Fibroblast of the conjunctiva (primary cell): ENCODE measurements around the gene MCF2L2.
A peak's percentile ranks its signal among the peaks of the same experiment; 100 is the strongest.
"Not testable (repeated sequence)": the region's sequence is repeated elsewhere in the genome, so short reads cannot be mapped to it uniquely, and the experiment has no call there.

Experiments
- DNase-seq: peaks from one replicate; pipeline ENCODE4 v3.0.0-alpha.2; 2010; ENCODE audit warnings: low read depth

MCF2L2 gene

DNA sequence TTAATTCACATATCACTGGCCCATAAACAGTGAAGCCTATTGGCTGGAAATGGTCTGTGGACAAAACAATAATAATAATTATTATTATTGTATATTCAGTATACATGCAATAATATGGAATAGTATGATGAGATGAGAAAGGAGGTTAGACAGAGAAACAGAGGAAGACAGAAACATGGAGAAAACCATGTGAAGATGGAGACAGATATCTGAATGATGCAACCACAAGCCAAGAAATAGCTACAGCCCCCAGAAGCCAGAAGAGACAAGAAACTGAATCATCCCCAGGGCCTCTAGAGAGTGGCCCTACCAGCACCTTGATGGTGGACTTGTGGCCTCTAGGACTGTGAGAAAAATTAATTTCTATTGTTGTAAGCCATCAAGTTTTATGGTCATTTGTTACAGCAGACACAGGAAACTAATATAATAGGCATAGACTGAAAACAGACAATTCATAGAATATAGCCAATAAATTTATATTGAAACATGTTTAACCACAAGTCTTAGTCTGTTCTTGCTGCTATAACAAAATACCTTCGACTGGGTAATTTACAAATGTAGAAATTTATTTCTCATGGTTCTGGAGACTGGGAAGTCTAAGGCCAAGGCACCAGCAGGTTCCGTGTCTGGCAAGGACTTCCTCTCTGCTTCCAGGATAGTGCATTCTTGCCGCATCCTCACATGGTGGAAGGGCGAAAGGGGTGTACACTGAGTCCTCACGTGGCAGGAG, 31.6 kb downstream of the MCF2L2 start:
- no peak for DNase-seq

DNA sequence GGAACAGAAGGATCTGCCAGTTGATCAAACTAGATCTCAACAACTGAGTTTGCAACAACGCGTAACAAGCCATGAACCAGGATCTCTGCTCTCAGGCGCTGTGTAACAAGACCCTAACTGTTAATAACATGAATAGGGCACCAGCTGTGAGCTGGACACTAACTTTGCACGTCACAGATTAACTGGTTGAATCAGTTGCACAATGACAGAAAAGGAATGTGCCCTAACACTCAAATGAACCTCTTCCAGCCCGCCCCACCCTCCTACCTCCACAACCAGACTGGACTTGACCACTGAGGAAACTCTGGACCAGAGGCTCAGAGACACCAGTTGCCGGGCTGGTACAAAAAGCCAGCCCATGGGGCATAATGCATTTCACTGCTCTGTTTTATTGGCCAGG, 34.3 kb downstream of the MCF2L2 start:
- DNase-seq = no peak

DNA sequence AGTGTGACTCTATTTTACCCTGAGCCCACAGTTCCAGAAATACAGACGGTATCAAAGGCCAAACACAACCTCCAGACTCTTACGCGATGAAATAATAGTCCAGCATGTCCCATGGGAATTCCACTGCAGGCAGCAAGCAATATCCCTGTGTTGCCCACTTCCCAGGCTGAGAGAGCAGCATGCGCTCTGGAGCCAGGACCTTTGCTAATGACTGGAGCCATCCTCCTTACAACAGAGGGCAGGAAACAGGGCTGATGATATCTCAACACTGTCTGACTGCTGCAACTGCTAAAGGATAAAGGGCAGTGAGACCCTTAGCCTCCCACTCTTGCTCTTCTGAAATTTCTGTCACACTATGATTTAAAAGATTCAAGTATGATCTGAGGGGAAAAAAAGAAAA, 34.8 kb downstream of the MCF2L2 start:
- no peak for DNase-seq

- DNase-seq = no peak
Observed at GRCh38 chr3:183392186-183393034, 36.0 kb downstream of the MCF2L2 start.

- DNase-seq = no peak
Observed at GRCh38 chr3:183391460-183391859, 37.0 kb downstream of the MCF2L2 start.

- DNase-seq = no peak
Observed at GRCh38 chr3:183390844-183391243, 37.6 kb downstream of the MCF2L2 start.

GRCh38 chr3:183388213-183388895, 40.1 kb downstream of the MCF2L2 start:
- no peak for DNase-seq

DNA sequence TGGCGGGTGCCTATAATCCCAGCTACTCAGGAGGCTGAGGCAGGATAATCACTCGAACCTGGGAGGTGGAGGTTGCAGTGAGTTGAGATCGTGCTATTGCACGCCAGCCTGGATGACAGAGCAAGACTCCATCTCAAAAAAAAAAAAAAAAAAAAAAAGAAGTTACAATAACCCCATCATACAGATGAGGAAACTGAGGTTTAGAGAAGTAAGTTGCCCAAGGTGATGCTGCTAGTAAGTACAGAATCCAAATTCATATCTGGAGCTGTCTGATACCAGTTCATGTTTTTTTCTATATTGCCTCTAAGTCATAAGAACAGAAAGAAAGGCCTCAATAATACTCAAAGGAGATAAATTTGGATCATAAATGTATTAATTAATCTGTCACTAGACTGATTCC, 40.6 kb downstream of the MCF2L2 start:
- DNase-seq = no peak

- no peak for DNase-seq
Observed at GRCh38 chr3:183386651-183387050, 41.8 kb downstream of the MCF2L2 start.

DNA sequence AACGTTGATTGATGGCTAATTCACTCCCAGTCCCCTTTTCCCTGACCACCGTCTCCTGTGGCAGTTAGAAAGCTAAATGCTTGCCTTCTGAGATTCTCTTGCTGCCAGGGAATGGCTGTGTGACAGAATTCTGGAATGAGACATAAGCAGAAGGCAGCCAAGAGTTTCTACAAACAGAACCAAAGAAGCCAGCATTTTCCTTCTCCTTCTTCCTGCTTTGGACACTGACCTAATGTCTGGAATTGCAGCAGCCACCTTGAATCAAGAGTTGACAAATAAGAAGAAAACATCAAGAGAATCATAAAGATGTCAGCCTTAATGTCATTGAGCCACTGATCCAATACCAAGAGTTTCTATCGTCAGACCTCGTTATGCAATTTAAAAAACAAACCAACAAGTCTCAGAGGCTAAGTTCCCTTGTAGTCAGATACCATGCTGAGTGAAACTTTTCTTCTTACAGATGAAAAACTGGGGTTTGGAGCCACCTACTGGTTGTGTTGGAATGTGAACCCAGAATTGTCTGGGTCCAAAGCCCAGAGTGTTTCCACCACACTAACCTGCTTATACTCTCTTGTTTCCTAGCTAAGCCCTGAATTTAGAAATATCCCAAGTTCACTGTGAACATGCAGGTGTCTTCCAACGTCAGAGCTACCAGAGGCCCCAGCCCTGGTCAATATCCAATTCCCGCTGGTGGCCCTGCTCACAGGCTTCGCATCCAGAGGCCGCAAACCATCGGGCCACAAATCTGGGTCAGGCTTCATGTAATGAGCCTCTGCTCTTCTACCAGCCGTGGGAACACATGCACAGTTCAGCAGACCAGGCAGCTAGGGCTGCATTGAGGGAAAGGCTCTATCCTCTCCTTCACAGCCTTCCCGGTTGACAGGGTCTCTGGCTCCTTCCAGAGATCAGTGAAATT, 42.5 kb downstream of the MCF2L2 start:
- DNase-seq = peak; percentile 72

GRCh38 chr3:183381673-183382072, 46.7 kb downstream of the MCF2L2 start:
- no peak for DNase-seq

DNA sequence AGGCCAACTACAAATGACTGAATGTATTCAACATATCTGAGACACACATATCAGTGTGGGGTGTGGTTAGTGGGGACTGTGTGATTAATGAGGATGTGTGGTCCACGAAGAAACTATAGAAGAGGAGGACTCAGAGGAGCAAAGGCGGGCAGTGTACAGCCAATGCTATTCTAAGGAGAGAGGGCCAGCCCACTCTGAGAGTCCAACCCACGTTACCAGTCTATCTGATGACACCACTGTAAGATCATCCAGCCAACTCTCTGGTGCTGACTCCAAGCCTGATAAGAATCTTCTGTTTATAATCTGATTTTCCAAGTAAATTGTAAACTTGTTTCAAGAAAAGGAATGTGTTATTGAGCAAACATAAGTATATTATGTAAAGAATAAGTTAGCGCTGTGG, 47.2 kb downstream of the MCF2L2 start:
- peak; percentile 89 for DNase-seq

DNA sequence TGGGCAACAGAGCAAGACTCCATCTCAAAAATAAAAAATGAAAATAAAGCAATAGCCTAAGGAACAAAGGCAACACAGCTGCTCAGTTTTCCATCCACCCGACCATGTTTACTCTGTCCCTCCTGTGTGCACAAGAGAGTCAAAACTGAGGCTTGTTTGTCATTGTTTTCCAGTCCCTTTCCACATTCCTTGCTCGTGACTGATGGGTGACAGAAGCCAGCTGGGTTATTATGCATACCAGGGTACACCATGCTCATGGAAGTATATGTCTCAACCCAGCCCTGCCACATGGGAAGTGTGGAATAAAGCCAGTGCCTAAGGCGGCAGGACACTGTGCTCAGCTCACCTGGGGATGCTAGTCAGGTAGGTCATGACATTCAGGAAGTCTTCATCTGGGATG, 49.5 kb downstream of the MCF2L2 start:
- DNase-seq = no peak

- no peak for DNase-seq
Observed at GRCh38 chr3:183378545-183378944, 49.9 kb downstream of the MCF2L2 start.

DNA sequence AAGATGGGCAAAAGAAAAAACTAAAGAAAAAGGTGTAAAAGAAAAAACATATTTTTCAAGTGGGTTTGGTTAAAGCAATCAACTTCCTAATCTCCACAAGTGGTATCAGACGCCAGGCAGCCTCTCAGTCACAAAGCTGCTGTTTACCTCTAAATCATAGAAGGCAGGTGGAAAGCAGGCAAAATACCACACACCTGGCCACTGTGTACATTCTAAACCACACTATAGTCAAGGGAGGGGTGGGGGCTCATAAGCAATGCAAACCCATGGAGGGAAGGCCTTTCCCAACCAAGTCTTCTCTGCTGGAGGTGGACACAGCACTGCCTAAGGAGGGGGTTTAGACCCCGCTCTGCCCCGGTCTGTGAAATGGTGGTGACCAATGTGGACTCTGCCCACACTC, 50.4 kb downstream of the MCF2L2 start:
- DNase-seq = no peak

DNA sequence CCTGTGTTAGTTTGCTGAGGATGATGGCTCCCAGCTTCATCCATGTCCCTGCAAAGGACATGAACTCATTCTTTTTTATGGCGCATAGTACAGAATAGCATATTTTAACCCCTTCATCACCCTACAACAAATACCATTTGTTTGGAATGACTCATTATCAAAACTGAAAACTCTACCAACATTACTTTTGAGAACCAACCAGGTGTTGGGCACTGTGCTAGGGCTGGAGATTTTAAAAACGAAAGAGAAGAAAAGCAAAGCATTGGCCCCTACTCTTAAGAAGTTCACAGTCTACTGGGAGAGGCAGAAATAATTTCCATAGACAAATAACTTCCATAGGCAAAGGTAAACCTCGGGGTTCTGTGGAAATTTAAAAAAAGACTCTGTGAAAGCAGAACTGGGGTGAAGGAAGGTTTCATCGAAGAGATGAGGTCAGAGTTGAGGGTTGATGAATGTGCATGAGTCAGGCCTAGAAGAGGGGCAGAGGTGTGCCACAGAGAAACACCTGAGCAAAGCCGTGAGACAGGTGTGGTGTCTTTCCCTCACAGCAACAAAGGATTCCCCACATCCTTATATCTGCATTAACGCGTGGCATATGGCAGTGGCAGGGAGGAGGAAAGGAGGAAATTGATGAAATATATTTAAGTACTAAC, 51.0 kb downstream of the MCF2L2 start:
- no peak for DNase-seq

DNA sequence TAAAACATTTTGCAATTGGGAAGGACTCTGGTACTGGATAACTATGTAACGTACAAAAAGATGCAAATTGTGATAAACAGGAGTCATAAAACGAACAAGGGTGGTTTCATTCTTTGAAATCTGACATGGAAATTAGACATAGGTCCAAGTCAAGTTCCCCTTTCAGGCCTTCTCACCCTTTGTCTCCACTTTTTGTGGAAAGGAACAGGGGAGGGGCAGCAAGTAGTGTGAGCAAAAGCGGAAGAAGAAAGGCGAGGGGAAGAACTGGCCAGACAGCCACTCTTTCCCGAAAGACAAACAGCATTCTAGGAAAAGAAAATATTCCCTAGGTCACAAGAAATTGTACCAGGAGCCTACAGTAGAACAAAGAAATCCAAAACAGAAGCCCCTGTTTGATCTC, 52.6 kb downstream of the MCF2L2 start:
- no peak for DNase-seq

DNA sequence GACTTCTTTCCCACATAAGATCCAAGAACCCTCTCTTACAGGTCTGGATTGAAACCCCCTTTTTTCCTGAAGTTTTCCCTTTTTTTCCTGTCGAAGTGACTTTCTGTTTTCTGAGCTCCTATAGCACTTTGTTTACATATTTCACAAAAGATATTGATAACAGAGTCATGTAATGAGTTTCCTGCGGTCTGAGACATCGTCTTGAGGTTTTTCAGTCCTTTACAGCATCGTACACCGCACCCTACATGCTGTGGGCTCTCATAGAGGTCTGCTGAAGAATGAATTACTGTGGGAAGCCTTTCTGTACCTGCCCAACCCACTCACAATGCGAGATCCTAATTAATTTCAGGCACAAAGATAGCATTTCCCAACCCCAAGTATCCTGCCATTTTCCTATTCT, 53.1 kb downstream of the MCF2L2 start:
- DNase-seq = no peak

DNA sequence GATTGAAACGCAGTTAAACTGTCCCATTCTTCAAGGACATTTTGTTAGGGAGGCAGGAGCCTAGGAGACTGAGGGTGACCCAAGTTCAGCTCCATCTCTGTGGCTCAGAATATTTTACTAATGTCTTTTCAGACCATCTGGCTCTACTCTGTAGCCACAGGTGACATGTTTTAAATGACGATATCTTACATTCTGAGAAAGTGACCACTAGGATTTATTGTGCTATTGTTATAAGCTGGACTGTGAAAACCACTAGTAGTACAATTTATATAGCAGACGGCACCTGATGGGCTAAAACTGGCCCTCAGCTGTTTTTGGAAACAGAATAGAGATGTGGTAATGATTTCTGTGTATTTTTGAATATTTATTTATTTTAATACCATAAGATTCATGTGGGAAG, 55.5 kb downstream of the MCF2L2 start:
- no peak for DNase-seq

DNA sequence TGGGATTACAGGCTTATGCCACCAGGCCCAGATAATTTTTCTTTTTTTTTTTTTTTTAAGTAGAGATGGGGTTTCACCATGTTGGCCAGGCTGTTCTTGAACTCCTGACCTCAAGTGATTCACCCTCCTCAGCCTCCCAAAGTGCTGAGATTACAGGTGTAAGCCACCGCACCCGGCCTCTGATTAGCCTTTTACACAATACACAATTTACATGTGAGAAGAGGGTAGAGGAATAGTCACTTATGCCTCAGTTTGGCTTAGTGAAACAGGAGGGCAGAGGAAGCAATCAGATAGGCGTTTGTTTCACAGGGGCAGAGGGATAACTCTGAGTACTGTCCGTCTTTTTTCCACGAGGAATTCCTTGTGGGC, 56.8 kb downstream of the MCF2L2 start:
- not testable (repeated sequence) for DNase-seq

DNA sequence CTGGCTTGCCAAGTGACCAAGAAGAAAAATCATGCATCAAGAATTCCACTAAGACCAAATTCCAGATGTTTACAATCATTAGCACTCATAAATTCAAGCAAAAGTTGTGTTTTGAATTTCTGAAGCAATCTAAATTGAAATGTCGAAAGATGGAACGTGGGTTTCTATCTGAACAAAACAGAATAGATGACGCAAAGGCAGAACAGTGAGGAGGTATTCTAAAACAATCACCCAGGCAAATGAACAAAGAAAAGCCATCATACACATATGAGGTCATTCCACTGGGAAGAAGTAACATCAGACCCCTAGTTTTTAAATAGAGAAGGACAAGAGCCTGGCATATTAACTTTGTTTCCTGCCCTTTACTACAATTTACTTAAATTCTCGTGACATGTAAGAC, 58.0 kb downstream of the MCF2L2 start:
- DNase-seq = peak; percentile 61
